ENCODE data around the gene SIRT2.

Gene SIRT2

DNA sequence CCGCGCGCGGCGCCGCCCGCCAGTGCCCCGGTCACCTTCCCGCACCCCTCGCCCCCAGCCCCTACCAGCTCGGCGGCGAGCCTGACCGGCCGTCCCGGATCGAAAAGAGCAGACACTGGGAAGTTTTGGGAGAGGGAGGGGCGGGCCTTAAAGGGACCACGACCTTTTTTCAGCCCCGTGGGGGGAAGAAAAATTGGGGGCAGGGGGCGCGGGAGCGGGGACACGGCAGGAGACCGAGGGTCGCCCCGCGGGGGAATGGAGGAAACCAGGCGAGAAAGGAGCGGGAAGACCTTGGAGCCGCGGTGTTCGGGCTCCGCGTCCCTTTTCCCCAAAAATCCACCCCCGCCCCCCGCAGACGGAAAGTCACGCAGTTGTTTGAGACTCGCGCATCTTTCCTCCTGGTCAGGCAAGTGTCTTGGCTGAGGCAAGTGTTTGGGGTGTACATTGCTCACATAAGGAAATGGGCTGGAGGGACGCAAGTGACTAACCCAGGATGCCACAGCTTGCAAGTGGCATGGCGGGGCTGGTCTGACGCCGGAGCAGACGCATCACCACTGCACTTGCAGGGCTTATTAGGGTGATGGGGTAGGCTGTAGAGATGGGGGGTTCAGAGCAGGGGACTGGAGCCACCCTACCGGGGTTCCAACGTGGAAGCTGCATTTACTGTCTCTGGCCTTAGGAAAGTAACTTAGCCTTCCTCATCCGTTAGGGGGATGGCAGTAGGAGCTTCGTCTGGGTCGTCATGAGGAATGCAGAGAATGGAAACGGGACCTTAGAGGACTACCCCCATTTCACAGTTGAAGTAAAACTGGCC lies 47.0 kb downstream of the SIRT2 start:
- DNase-seq (ENCODE audit: low read depth), result peak; percentile 77
- no peak for TF ChIP-seq MYC (IDR thresholded peaks at IDR 0.05; ENCODE audit: low read depth, low read length)
- no peak for TF ChIP-seq CTCF (IDR thresholded peaks at IDR 0.05; ENCODE audit: low read depth, low read length)
- TF ChIP-seq, protein P1, sequence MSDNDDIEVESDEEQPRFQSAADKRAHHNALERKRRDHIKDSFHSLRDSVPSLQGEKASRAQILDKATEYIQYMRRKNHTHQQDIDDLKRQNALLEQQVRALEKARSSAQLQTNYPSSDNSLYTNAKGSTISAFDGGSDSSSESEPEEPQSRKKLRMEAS (IDR thresholded peaks at IDR 0.05; ENCODE audit: low read depth, low read length), result no peak
- TF ChIP-seq POLR2A (IDR thresholded peaks at IDR 0.05; ENCODE audit: extremely low read depth, insufficient read length), result no peak
- H3K4me3 ChIP-seq (ENCODE audit: low read depth, low read length), result peak overlapping the region; percentile 76

DNA sequence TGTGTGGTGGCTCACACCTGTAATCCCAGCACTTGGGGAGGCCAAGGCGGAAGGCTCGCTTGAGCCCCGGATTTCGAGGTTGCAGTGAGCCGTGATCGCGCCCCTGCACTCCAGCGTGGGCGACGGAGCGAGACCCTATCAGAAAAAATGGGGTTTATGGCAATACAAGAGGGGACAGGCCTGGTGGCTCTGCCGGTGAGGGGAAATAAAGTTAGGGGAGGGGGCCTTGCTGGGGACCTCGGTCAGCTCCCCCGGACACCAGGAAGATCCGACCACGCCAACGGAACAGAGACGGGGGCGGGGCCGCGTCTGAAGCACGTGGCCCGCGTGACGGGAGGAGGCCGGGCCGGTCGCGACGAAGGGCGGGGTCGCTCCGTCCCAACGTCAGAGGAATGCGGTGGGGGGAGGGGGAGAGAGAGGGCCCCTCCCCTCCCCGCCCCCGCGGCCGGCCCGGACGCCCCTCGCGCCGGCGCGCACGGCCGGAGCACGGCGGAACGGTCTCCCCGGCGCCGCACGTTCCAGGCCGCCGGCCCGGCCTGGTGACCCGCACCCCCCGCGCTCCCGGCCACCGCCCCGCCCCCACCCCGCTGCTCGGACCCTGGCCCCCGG lies 47.7 kb downstream of the SIRT2 start:
- TF ChIP-seq POLR2A (IDR thresholded peaks at IDR 0.05; ENCODE audit: extremely low read depth, insufficient read length) (peak; percentile 55), MYC (IDR thresholded peaks at IDR 0.05; ENCODE audit: low read depth, low read length) (peak; percentile 95), CTCF (IDR thresholded peaks at IDR 0.05; ENCODE audit: low read depth, low read length) (no peak)
- TF ChIP-seq, protein P1 (IDR thresholded peaks at IDR 0.05; ENCODE audit: low read depth, low read length), result peak; percentile 99
- DNase-seq (ENCODE audit: low read depth), result peak; percentile 92
- H3K4me3 ChIP-seq (ENCODE audit: low read depth, low read length), result peak overlapping the region; percentile 76

DNA sequence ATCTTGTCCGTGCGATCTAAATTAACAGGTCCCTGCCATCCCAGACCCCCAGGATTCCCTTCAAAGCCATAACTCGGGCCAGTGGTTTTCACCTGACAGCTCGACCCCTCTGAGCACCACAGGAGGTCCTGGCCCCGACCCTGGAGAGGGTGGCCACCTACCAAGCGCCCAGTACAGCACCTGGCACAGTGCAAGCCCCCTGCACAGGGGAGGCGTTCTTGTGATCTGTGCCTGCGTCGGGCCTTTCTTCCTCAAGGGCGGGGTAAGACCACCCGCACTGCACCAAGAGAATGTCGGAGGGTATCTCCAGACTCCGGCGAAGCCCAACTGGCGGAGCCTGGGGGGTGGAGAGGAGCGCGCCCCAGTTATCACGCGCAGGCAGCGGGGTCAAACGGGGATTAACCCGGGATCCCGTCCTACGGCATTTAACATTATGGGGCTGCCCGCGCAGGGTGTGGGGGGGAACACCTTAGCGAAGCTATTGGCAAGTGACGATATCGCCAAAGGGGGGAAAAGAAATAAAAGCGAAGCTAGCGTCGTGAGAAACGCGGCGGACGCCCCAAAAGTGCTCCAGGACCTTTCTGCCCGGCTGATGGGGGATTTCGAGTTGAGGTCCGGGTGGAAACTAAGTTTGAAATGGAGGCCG lies 48.3 kb downstream of the SIRT2 start:
- H3K4me3 ChIP-seq (ENCODE audit: low read depth, low read length), result peak overlapping the region; percentile 57
- DNase-seq (ENCODE audit: low read depth), result no peak
- TF ChIP-seq MYC (IDR thresholded peaks at IDR 0.05; ENCODE audit: low read depth, low read length) (no peak), CTCF (IDR thresholded peaks at IDR 0.05; ENCODE audit: low read depth, low read length) (no peak)
- TF ChIP-seq, protein P1 (IDR thresholded peaks at IDR 0.05; ENCODE audit: low read depth, low read length), result no peak

- DNase-seq (ENCODE audit: low read depth), result peak; percentile 99
- H3K4me3 ChIP-seq (ENCODE audit: low read depth, low read length), result peak overlapping the region; percentile 57
- TF ChIP-seq, protein P1 (IDR thresholded peaks at IDR 0.05; ENCODE audit: low read depth, low read length), result peak; percentile 30; the same call in 1 of the 2 replicates
- peak; percentile 9; the same call in 1 of the 2 replicates for TF ChIP-seq MYC (IDR thresholded peaks at IDR 0.05; ENCODE audit: low read depth, low read length)
- TF ChIP-seq POLR2A (IDR thresholded peaks at IDR 0.05; ENCODE audit: extremely low read depth, insufficient read length), result peak; percentile 67
- TF ChIP-seq CTCF (IDR thresholded peaks at IDR 0.05; ENCODE audit: low read depth, low read length), result no peak
Observed at GRCh38 chr19:38850436-38850975, 48.9 kb downstream of the SIRT2 start.

- DNase-seq (ENCODE audit: low read depth), result no peak
- no peak for TF ChIP-seq CTCF (IDR thresholded peaks at IDR 0.05; ENCODE audit: low read depth, low read length)
- TF ChIP-seq POLR2A (IDR thresholded peaks at IDR 0.05; ENCODE audit: extremely low read depth, insufficient read length), result peak; percentile 65
- peak within 1 kb of the TSS; percentile 93 for H3K4me3 ChIP-seq (ENCODE audit: low read depth, low read length)
Observed at GRCh38 chr19:38849860-38850435, 49.5 kb downstream of the SIRT2 start, which contains the start of gene HNRNPL. Gene HNRNPL (minus strand): TSS chr19:38849986. CDS start chr19:38849966, 20 bp downstream.

All from NB4 (cell line).